ENCODE results near the gene CHST6.

- no peak for TF ChIP-seq CTCF (IDR thresholded peaks at IDR 0.05)
- TF ChIP-seq POLR2A (IDR thresholded peaks at IDR 0.05), result no peak
Measured at GRCh38 chr16:75479421-75479990, 15.7 kb downstream of the CHST6 start.
